ENCODE measurements around the gene SCG5. TPM values are rescaled to one million over a fixed set of nuclear protein-coding genes. Genes with fewer than 3 reads are reported as not detected.

Gene SCG5
- total RNA-seq, 1 donor from 2014 or later, result 18.2 TPM

DNA sequence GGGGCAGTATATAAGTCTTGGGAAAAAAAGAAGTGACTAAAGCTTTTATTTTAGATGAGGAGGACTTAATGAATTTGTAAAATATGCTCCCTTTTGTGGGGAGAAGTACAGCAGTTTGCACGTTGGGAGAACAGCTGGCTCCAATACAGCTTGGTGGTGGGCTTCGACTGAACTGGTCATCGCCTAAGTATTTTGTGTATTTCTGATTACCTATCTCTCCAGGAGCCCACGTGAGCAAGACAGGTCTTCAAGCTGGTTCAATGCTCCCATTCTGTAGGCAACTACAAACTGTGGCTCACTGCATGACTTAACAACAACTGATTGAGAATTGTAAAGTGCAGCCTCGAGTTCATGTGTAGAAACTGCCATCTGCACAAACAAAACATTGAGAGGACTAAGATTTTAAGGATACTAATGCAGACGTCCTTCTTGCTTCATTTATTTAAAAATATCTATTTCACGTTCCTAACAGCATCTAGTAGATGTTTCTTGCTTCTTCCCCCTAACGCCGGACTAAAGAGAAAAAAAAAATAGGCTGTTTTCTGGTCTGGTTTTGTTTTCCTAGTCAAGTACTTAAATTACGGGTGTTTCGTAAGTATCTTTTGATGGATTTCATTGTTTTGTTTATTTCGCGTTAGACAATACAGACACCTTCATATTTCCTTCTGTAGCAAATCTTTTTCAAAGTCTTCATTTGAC is 74.9 kb downstream of the SCG5 start:
- TF ChIP-seq, protein P1, sequence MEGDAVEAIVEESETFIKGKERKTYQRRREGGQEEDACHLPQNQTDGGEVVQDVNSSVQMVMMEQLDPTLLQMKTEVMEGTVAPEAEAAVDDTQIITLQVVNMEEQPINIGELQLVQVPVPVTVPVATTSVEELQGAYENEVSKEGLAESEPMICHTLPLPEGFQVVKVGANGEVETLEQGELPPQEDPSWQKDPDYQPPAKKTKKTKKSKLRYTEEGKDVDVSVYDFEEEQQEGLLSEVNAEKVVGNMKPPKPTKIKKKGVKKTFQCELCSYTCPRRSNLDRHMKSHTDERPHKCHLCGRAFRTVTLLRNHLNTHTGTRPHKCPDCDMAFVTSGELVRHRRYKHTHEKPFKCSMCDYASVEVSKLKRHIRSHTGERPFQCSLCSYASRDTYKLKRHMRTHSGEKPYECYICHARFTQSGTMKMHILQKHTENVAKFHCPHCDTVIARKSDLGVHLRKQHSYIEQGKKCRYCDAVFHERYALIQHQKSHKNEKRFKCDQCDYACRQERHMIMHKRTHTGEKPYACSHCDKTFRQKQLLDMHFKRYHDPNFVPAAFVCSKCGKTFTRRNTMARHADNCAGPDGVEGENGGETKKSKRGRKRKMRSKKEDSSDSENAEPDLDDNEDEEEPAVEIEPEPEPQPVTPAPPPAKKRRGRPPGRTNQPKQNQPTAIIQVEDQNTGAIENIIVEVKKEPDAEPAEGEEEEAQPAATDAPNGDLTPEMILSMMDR (IDR thresholded peaks at IDR 0.05; ENCODE audit: unreplicated experiment), result no peak
- Mint-ChIP-seq H3K4me3 (ENCODE audit: low read depth) (peak overlapping the region; percentile 12), H3K27me3 (peaks cover 89% of the 10 kb centered on the region), H3K4me1 (ENCODE audit: low read depth) (peaks cover 14% of the 10 kb centered on the region), H3K27ac (no peak overlapping the region), H3K36me3 (ENCODE audit: insufficient read depth) (no peaks in the 10 kb centered on the region), H3K9me3 (ENCODE audit: low read depth) (no peaks in the 10 kb centered on the region)
- no peak for DNase-seq (ENCODE audit: low spot score, unreplicated experiment)

DNA sequence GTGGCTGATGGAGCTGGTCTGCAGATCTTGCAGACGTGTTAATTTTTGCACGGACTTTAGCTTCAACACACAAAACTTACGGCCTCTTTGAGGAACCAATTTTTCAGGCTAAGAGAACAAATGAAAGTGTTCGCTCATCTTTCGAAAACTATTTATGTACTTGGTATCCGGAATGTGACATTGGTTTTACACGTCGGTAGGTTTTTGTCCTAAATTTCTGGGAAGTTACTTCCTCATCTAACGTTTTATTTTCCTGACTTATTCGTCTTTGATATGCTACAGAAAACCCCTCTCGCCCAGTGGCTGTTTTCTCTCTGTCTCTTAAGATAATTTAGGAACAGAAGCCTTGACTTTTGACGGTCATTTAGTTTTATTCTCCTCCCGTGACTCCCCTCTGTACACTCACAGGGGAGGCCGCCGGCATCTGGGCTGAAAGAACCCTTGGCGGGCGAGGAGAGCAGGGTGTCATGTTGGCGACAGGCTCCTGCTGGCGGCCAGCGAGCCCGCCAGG is 75.5 kb downstream of the SCG5 start:
- H3K36me3 Mint-ChIP-seq (ENCODE audit: insufficient read depth), result no peaks in the 10 kb centered on the region

DNA sequence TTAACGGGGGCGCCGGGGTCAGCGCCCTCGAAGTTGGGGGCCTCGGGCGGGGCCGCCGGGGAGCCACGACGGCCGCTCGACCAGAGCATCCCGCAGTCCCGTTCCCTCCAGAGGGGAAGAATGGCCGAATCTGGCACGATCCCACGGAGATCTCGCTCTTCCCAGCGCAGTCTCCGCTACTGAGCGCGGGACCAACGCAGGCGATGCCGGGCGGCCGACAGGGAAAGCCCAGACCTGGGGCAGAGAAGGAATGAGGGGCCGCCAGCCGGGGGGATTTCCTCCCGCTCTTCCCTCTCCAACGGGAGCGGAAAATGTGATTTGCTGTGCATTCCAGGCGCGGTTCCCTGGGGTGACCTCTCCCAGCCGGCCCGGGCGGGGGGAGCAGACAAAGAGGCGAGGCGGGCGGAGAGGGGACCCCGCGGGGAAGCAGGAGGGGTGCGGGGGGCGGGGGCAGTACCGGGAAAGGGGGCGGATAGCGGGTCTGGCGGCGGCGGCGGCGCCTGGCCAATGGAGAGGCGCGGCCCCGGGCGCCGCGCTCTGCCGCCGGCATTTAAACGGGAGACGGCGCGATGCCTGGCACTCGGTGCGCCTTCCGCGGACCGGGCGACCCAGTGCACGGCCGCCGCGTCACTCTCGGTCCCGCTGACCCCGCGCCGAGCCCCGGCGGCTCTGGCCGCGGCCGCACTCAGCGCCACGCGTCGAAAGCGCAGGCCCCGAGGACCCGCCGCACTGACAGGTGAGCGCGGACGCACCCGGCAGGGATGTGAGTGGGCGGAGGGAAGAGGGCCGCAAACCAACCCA is 76.1 kb downstream of the SCG5 start, which contains the start of gene GREM1:
Gene GREM1 (plus strand): TSS at position 579 of the 801 bp plus-strand sequence. CDS start 12,687 bp downstream, outside the sequence.
- DNase-seq (ENCODE audit: low spot score, unreplicated experiment), result peak; percentile 13
- peak within 1 kb of the TSS; percentile 62 for H3K4me3 Mint-ChIP-seq (ENCODE audit: low read depth)
- peak within 1 kb of the TSS; percentile 40 for H3K27ac Mint-ChIP-seq
- no peaks in the 10 kb centered on the region for H3K9me3 Mint-ChIP-seq (ENCODE audit: low read depth)
- peaks cover 14% of the 10 kb centered on the region for H3K4me1 Mint-ChIP-seq (ENCODE audit: low read depth)
- TF ChIP-seq, protein P1 (IDR thresholded peaks at IDR 0.05; ENCODE audit: unreplicated experiment), result no peak
- H3K27me3 Mint-ChIP-seq, result peaks cover 89% of the 10 kb centered on the region
- H3K36me3 Mint-ChIP-seq (ENCODE audit: insufficient read depth), result no peaks in the 10 kb centered on the region

More for the DNA sequence above, 75.5 kb downstream of the SCG5 start:
- no peak overlapping the region for H3K27ac Mint-ChIP-seq
- peaks cover 14% of the 10 kb centered on the region for H3K4me1 Mint-ChIP-seq (ENCODE audit: low read depth)
- H3K27me3 Mint-ChIP-seq, result peaks cover 88% of the 10 kb centered on the region
- H3K9me3 Mint-ChIP-seq (ENCODE audit: low read depth), result no peaks in the 10 kb centered on the region
- TF ChIP-seq, protein P1 (IDR thresholded peaks at IDR 0.05; ENCODE audit: unreplicated experiment), result no peak
- DNase-seq (ENCODE audit: low spot score, unreplicated experiment), result no peak
- peak overlapping the region; percentile 12 for H3K4me3 Mint-ChIP-seq (ENCODE audit: low read depth)

DNA sequence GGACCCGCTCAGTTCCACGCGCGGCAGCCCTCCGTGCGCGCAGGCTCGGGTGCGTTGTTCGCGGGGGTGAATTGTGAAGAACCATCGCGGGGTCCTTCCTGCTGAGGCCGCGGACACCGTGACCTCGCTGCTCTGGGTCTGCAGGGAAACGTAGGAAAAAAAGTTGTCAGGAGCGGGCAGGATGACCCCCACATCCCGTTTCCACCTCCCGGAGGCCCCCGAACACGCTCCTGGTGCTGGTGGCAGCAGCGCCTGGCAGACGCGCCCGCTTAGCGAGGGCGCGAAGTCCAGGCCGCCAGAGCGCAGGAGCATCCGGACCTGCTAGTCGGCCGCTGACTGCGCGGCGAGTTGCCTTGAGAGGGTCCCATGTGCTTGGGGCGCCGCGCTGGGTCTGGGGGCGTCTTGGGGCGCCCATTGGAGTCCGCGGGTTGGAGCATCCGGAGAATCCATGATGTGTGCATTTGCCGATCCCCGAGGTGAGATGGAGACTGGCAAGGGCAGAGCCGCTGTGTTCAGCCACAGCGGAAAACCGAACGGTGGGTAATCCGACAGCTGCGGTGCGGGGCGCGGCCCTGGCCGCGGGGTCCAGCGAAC is 76.8 kb downstream of the SCG5 start:
- TF ChIP-seq, protein P1 (IDR thresholded peaks at IDR 0.05; ENCODE audit: unreplicated experiment), result no peak
- Mint-ChIP-seq H3K27me3 (peaks cover 89% of the 10 kb centered on the region), H3K27ac (no peak overlapping the region), H3K4me1 (ENCODE audit: low read depth) (peaks cover 14% of the 10 kb centered on the region), H3K36me3 (ENCODE audit: insufficient read depth) (no peaks in the 10 kb centered on the region), H3K9me3 (ENCODE audit: low read depth) (no peaks in the 10 kb centered on the region), H3K4me3 (ENCODE audit: low read depth) (peak overlapping the region; percentile 62)
- no peak for DNase-seq (ENCODE audit: low spot score, unreplicated experiment)
